ENCODE data around the gene PES1.
"Not testable (repeated sequence)": the region's sequence is repeated elsewhere in the genome, so short reads cannot be mapped to it uniquely, and the experiment has no call there.

Gene PES1

GRCh38 chr22:30628491-30628890 lies 36.8 kb upstream of the PES1 start:
- H3K4me1 ChIP-seq (ENCODE audit: control insufficient read depth in 1 of 2, insufficient read depth in 2 of 2, low read length in 2 of 2): no peaks in the 10 kb centered on the region
- no peak overlapping the region for H4K12ac ChIP-seq (ENCODE audit: low read depth, low read length)
- no peak for DNase-seq
- WGBS (ENCODE audit: extremely low coverage, insufficient coverage, insufficient read length): no CpG with 5 or more reads among the region's 4 CpGs
- no peak overlapping the region for H3K4me2 ChIP-seq (ENCODE audit: low read length)
- H3K79me1 ChIP-seq (ENCODE audit: low read length): no peaks in the 10 kb centered on the region
- no peak overlapping the region for H3K14ac ChIP-seq (ENCODE audit: low read length)
- no peak overlapping the region for H4K91ac ChIP-seq (ENCODE audit: low read depth, low read length)
- H4K8ac ChIP-seq (ENCODE audit: low read depth, low read length): no peak overlapping the region
- no peak overlapping the region for H3K4me3 ChIP-seq (ENCODE audit: low read depth, low read length)
- no peak overlapping the region for H2BK12ac ChIP-seq (ENCODE audit: low read length)
- H3K79me2 ChIP-seq (ENCODE audit: control insufficient read depth, insufficient read depth, low read length, poor library complexity): no peaks in the 10 kb centered on the region
- H3K9me3 ChIP-seq (ENCODE audit: insufficient read depth, low read depth, low read length): peaks cover 4% of the 10 kb centered on the region
- no peak overlapping the region for H2AK5ac ChIP-seq (ENCODE audit: low read length)
- H3K23ac ChIP-seq (ENCODE audit: low read length): no peak overlapping the region
- H2AFZ ChIP-seq (ENCODE audit: insufficient read depth, low read length, poor library complexity): no peak overlapping the region
- H3K18ac ChIP-seq (ENCODE audit: low read length): no peak overlapping the region
- H3K27me3 ChIP-seq (ENCODE audit: insufficient read depth, low read length): no peaks in the 10 kb centered on the region
- H3K4ac ChIP-seq (ENCODE audit: low read depth, low read length): no peak overlapping the region
- no peak overlapping the region for H2BK5ac ChIP-seq (ENCODE audit: low read depth, low read length, poor library complexity)
- H3K9ac ChIP-seq (ENCODE audit: low read length): no peak overlapping the region
- no peak overlapping the region for H2BK120ac ChIP-seq (ENCODE audit: insufficient read depth, low read length, poor library complexity)
- no peaks in the 10 kb centered on the region for H3K36me3 ChIP-seq (ENCODE audit: control insufficient read depth in 1 of 2, insufficient read depth in 2 of 2, low read length in 2 of 2)
- H3K27ac ChIP-seq (ENCODE audit: low read depth, low read length): no peak overlapping the region

DNA sequence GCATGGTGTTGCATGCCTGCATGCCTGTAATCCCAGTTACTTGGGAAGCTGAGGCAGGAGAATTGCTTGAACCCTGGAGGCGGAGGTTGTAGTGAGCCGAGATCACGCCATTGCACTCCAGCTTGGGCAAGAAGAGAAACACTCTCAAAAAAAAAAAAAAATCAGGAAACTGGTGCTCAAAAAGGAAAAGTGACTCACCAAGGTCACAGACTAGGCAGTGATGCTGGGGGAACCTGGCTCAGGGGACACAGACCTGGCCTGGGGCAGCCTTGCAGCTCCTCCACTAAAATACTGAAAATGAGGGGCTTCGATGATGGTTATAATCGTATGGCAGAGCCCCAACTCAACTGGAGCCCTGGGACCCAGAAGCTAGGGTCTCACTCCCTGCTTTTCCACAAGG lies 35.8 kb upstream of the PES1 start:
- H4K12ac ChIP-seq (ENCODE audit: low read depth, low read length): no peak overlapping the region
- no peak overlapping the region for H3K9ac ChIP-seq (ENCODE audit: low read length)
- H3K18ac ChIP-seq (ENCODE audit: low read length): no peak overlapping the region
- no peaks in the 10 kb centered on the region for H3K36me3 ChIP-seq (ENCODE audit: control insufficient read depth in 1 of 2, insufficient read depth in 2 of 2, low read length in 2 of 2)
- no peak overlapping the region for H4K91ac ChIP-seq (ENCODE audit: low read depth, low read length)
- H2BK5ac ChIP-seq (ENCODE audit: low read depth, low read length, poor library complexity): no peak overlapping the region
- no peak overlapping the region for H3K23ac ChIP-seq (ENCODE audit: low read length)
- H3K79me1 ChIP-seq (ENCODE audit: low read length): no peaks in the 10 kb centered on the region
- H3K79me2 ChIP-seq (ENCODE audit: control insufficient read depth, insufficient read depth, low read length, poor library complexity): no peaks in the 10 kb centered on the region
- no CpG with 5 or more reads among the region's 5 CpGs for WGBS (ENCODE audit: extremely low coverage, insufficient coverage, insufficient read length)
- H4K8ac ChIP-seq (ENCODE audit: low read depth, low read length): no peak overlapping the region
- H3K4me3 ChIP-seq (ENCODE audit: low read depth, low read length): no peak overlapping the region
- no peaks in the 10 kb centered on the region for H3K27me3 ChIP-seq (ENCODE audit: insufficient read depth, low read length)
- no peak overlapping the region for H3K14ac ChIP-seq (ENCODE audit: low read length)
- no peak overlapping the region for H2BK120ac ChIP-seq (ENCODE audit: insufficient read depth, low read length, poor library complexity)
- no peak overlapping the region for H3K27ac ChIP-seq (ENCODE audit: low read depth, low read length)
- peaks cover 4% of the 10 kb centered on the region for H3K9me3 ChIP-seq (ENCODE audit: insufficient read depth, low read depth, low read length)
- H2BK12ac ChIP-seq (ENCODE audit: low read length): no peak overlapping the region
- no peak overlapping the region for H2AFZ ChIP-seq (ENCODE audit: insufficient read depth, low read length, poor library complexity)
- DNase-seq: no peak
- H3K4me1 ChIP-seq (ENCODE audit: control insufficient read depth in 1 of 2, insufficient read depth in 2 of 2, low read length in 2 of 2): no peaks in the 10 kb centered on the region
- H3K4me2 ChIP-seq (ENCODE audit: low read length): no peak overlapping the region
- H2AK5ac ChIP-seq (ENCODE audit: low read length): no peak overlapping the region
- H3K4ac ChIP-seq (ENCODE audit: low read depth, low read length): no peak overlapping the region

GRCh38 chr22:30626413-30626812 lies 34.7 kb upstream of the PES1 start:
- H3K79me2 ChIP-seq (ENCODE audit: control insufficient read depth, insufficient read depth, low read length, poor library complexity): no peaks in the 10 kb centered on the region
- H2AK5ac ChIP-seq (ENCODE audit: low read length): no peak overlapping the region
- H3K36me3 ChIP-seq (ENCODE audit: control insufficient read depth in 1 of 2, insufficient read depth in 2 of 2, low read length in 2 of 2): no peaks in the 10 kb centered on the region
- H3K9ac ChIP-seq (ENCODE audit: low read length): no peak overlapping the region
- H3K4ac ChIP-seq (ENCODE audit: low read depth, low read length): no peak overlapping the region
- no peak overlapping the region for H3K4me3 ChIP-seq (ENCODE audit: low read depth, low read length)
- H2BK120ac ChIP-seq (ENCODE audit: insufficient read depth, low read length, poor library complexity): no peak overlapping the region
- H3K79me1 ChIP-seq (ENCODE audit: low read length): no peaks in the 10 kb centered on the region
- H3K9me3 ChIP-seq (ENCODE audit: insufficient read depth, low read depth, low read length): peaks cover 4% of the 10 kb centered on the region
- H3K4me1 ChIP-seq (ENCODE audit: control insufficient read depth in 1 of 2, insufficient read depth in 2 of 2, low read length in 2 of 2): no peaks in the 10 kb centered on the region
- DNase-seq: no peak
- H4K91ac ChIP-seq (ENCODE audit: low read depth, low read length): no peak overlapping the region
- no peak overlapping the region for H3K23ac ChIP-seq (ENCODE audit: low read length)
- no peak overlapping the region for H3K18ac ChIP-seq (ENCODE audit: low read length)
- H2AFZ ChIP-seq (ENCODE audit: insufficient read depth, low read length, poor library complexity): no peak overlapping the region
- no CpG with 5 or more reads among the region's 5 CpGs for WGBS (ENCODE audit: extremely low coverage, insufficient coverage, insufficient read length)
- no peak overlapping the region for H2BK12ac ChIP-seq (ENCODE audit: low read length)
- H3K14ac ChIP-seq (ENCODE audit: low read length): no peak overlapping the region
- no peak overlapping the region for H4K12ac ChIP-seq (ENCODE audit: low read depth, low read length)
- no peak overlapping the region for H2BK5ac ChIP-seq (ENCODE audit: low read depth, low read length, poor library complexity)
- no peak overlapping the region for H4K8ac ChIP-seq (ENCODE audit: low read depth, low read length)
- H3K27me3 ChIP-seq (ENCODE audit: insufficient read depth, low read length): no peaks in the 10 kb centered on the region
- no peak overlapping the region for H3K4me2 ChIP-seq (ENCODE audit: low read length)
- H3K27ac ChIP-seq (ENCODE audit: low read depth, low read length): no peak overlapping the region

- H3K4me2 ChIP-seq (ENCODE audit: low read length); H2AFZ ChIP-seq (ENCODE audit: insufficient read depth, low read length, poor library complexity); H2BK12ac ChIP-seq (ENCODE audit: low read length); H3K9ac ChIP-seq (ENCODE audit: low read length); H3K18ac ChIP-seq (ENCODE audit: low read length); H3K9me3 ChIP-seq (ENCODE audit: insufficient read depth, low read depth, low read length); H3K4me1 ChIP-seq (ENCODE audit: control insufficient read depth in 1 of 2, insufficient read depth in 2 of 2, low read length in 2 of 2); H3K23ac ChIP-seq (ENCODE audit: low read length); H4K12ac ChIP-seq (ENCODE audit: low read depth, low read length); H2BK5ac ChIP-seq (ENCODE audit: low read depth, low read length, poor library complexity); H2AK5ac ChIP-seq (ENCODE audit: low read length); H3K4ac ChIP-seq (ENCODE audit: low read depth, low read length); H3K14ac ChIP-seq (ENCODE audit: low read length); H4K91ac ChIP-seq (ENCODE audit: low read depth, low read length); H3K79me1 ChIP-seq (ENCODE audit: low read length); H3K27me3 ChIP-seq (ENCODE audit: insufficient read depth, low read length); H4K8ac ChIP-seq (ENCODE audit: low read depth, low read length); H3K4me3 ChIP-seq (ENCODE audit: low read depth, low read length); H3K36me3 ChIP-seq (ENCODE audit: control insufficient read depth in 1 of 2, insufficient read depth in 2 of 2, low read length in 2 of 2); H3K79me2 ChIP-seq (ENCODE audit: control insufficient read depth, insufficient read depth, low read length, poor library complexity); H2BK120ac ChIP-seq (ENCODE audit: insufficient read depth, low read length, poor library complexity); H3K27ac ChIP-seq (ENCODE audit: low read depth, low read length): not testable (repeated sequence)
- DNase-seq: peak in 1 of 2 donors; percentile 22
- WGBS (ENCODE audit: extremely low coverage, insufficient coverage, insufficient read length): no CpG with 5 or more reads among the region's 6 CpGs
These were observed 28.2 kb upstream of the PES1 start for GRCh38 chr22:30619909-30620308.

All from trophoblast cell (in vitro differentiated cells and primary cell).